ENCODE measurements around the gene PPP1R26.
A peak's percentile ranks its signal among the peaks of the same experiment; 100 is the strongest.

The PPP1R26 gene

GRCh38 chr9:135490166-135490870 lies 10.7 kb downstream of the PPP1R26 start:
- DNase-seq = no peak

GRCh38 chr9:135490980-135491464 lies 11.4 kb downstream of the PPP1R26 start:
- no peak for DNase-seq

- no peak for DNase-seq
Measured at GRCh38 chr9:135491764-135492163, 12.2 kb downstream of the PPP1R26 start.

- no peak for DNase-seq
Measured at GRCh38 chr9:135492886-135493669, 13.5 kb downstream of the PPP1R26 start.

- DNase-seq = no peak
Measured at GRCh38 chr9:135494791-135495559, 15.4 kb downstream of the PPP1R26 start.

GRCh38 chr9:135498381-135499126 lies 19.0 kb downstream of the PPP1R26 start:
- no peak for DNase-seq

- DNase-seq = peak; percentile 79 to 89 (median 84)
Measured at GRCh38 chr9:135499326-135500070, 19.9 kb downstream of the PPP1R26 start.

GRCh38 chr9:135500071-135500524 lies 20.5 kb downstream of the PPP1R26 start:
- no peak for DNase-seq

- peak; percentile 66 to 90 (median 76) for DNase-seq
Measured at GRCh38 chr9:135500525-135501260, 21.1 kb downstream of the PPP1R26 start, which contains the start of gene MRPS2. TSS of gene MRPS2 (plus strand) at chr9:135500682. CDS start at chr9:135500711, 29 bp downstream.

GRCh38 chr9:135501261-135502167 lies 21.9 kb downstream of the PPP1R26 start:
- DNase-seq = peak in 1 of 5 experiments; percentile 81

- DNase-seq = no peak
Measured at GRCh38 chr9:135502168-135502872, 22.7 kb downstream of the PPP1R26 start.

GRCh38 chr9:135502873-135503321 lies 23.3 kb downstream of the PPP1R26 start:
- DNase-seq = no peak

- no peak for DNase-seq
Measured at GRCh38 chr9:135503371-135504261, 24.0 kb downstream of the PPP1R26 start.

- peak in 3 of 5 experiments; percentile 32 to 66 (median 40) for DNase-seq
Measured at GRCh38 chr9:135504262-135505243, 25.0 kb downstream of the PPP1R26 start.

GRCh38 chr9:135505406-135506187 lies 26.0 kb downstream of the PPP1R26 start:
- DNase-seq = no peak

Measured in T-helper 2 cell (primary cell).